Activated naive CD8-positive, alpha-beta T cell (primary cell): ENCODE measurements around the gene DUSP6.

Experiments
- H3K27ac Mint-ChIP-seq: one replicate; pipeline ENCODE4 v1.8.0; 2021; ENCODE audit warnings: mixed read lengths
- H3K27me3 Mint-ChIP-seq: one replicate; pipeline ENCODE4 v1.8.0; 2021; ENCODE audit warnings: mixed read lengths
- H3K36me3 Mint-ChIP-seq: one replicate; pipeline ENCODE4 v1.8.0; 2021; ENCODE audit warnings: mixed read lengths
- H3K4me1 Mint-ChIP-seq: one replicate; pipeline ENCODE4 v1.8.0; 2021; ENCODE audit warnings: low read depth, mixed read lengths
- H3K4me3 Mint-ChIP-seq: one replicate; pipeline ENCODE4 v1.8.0; 2021; ENCODE audit warnings: mild to moderate bottlenecking, mixed read lengths
- H3K9me3 Mint-ChIP-seq: one replicate; pipeline ENCODE4 v1.8.0; 2021; ENCODE audit warnings: low read depth, mixed read lengths

Gene DUSP6, protein sequence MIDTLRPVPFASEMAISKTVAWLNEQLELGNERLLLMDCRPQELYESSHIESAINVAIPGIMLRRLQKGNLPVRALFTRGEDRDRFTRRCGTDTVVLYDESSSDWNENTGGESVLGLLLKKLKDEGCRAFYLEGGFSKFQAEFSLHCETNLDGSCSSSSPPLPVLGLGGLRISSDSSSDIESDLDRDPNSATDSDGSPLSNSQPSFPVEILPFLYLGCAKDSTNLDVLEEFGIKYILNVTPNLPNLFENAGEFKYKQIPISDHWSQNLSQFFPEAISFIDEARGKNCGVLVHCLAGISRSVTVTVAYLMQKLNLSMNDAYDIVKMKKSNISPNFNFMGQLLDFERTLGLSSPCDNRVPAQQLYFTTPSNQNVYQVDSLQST

DNA sequence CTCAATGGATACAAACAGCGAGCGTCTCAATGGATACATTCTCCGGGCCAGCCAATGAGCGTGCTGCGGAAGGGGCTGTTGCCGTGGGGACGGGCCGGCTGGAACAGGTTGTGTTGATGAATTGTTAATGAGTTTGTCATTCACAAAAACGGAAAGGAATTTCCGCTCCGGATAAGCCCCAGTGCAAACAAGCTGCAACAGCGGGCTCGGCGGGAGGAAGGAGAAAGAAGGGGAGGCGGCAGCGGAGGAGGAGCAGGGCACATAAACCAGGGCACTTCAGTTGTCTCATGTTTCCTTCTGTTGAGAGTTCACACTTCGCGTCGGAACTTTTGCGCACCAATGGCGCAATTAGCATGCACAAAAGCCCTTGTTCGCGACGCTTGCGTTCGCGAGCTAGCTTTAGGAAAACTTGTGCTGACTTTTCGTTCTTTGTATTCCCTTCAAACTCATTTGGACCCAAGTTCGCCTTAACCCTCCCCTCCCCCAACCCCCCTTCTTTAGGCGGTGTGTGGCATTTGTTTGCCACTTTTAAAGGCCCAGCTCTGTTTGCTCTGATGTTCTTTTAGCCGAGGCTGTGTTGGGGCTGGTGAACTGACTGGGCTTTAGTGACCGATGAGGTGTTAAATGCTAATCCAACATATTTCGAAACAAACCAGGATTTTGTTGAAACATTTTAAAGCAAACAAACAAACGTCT lies at the start of gene DUSP6:
Gene DUSP6 (minus strand): TSS at position 10 of the 696 bp plus-strand sequence. CDS start 462 bp downstream, outside the sequence.
- Mint-ChIP-seq H3K4me1 (peaks cover 47% of the 10 kb centered on the region), H3K4me3 (peak within 1 kb of the TSS; percentile 95), H3K27me3 (peaks cover 2% of the 10 kb centered on the region), H3K36me3 (no peaks in the 10 kb centered on the region), H3K9me3 (no peaks in the 10 kb centered on the region), H3K27ac (peak within 1 kb of the TSS; percentile 89)

DNA sequence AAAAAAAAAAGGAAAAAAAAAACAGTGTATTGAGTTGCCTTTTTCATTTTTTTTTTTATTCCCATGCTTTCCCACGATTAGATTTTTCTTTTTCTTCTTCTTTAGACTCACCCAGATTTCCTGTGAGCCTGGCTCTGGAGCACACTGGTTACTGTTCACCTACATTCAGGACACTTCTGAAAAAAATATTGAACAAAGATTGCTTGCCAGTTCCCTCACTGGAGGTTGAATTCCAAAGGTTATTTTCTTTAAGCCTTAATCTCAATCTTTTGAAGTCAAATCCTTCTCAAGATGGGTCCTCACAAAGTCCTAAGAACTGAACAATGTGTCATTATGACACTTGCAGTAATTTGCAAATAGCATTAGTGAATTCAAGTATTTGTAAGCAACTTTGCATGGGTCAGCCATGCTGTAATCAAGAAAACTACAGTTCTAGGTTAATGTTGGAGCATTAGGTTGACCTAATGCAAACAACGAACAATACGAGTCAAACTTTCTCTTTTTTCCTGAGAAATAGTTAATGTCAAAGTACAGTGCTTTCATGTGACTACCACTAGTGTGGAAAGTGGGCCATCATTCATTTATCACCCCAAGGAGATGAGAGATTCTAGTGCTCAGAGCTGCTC lies 49.2 kb upstream of the DUSP6 start:
- Mint-ChIP-seq H3K4me1 (peaks cover 13% of the 10 kb centered on the region), H3K9me3 (peaks cover 3% of the 10 kb centered on the region), H3K4me3 (no peak overlapping the region), H3K36me3 (peaks cover 14% of the 10 kb centered on the region), H3K27ac (no peak overlapping the region), H3K27me3 (no peaks in the 10 kb centered on the region)

DNA sequence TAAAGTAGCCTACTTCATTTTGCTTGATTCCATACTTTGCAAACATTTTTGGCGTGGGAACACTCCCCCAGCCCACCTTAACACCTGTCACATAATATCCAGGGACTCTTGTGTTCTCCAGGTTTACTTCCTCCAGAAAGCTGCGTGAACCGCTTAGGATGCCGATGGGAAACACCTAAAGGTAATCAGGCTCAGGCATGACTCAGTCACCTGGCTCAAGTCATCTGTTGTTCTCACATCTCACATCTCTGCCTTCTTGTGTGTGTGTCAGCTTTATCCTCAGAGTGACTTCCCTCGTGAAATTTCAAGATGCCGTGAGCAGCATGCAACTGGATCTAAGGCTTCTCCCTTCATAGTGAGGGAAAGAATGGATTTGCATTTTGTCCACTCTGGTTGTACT lies 48.1 kb upstream of the DUSP6 start:
- H3K4me1 Mint-ChIP-seq = peaks cover 13% of the 10 kb centered on the region
- no peak overlapping the region for H3K27ac Mint-ChIP-seq
- H3K9me3 Mint-ChIP-seq = peaks cover 3% of the 10 kb centered on the region
- no peak overlapping the region for H3K4me3 Mint-ChIP-seq
- H3K27me3 Mint-ChIP-seq = no peaks in the 10 kb centered on the region
- peaks cover 14% of the 10 kb centered on the region for H3K36me3 Mint-ChIP-seq

DNA sequence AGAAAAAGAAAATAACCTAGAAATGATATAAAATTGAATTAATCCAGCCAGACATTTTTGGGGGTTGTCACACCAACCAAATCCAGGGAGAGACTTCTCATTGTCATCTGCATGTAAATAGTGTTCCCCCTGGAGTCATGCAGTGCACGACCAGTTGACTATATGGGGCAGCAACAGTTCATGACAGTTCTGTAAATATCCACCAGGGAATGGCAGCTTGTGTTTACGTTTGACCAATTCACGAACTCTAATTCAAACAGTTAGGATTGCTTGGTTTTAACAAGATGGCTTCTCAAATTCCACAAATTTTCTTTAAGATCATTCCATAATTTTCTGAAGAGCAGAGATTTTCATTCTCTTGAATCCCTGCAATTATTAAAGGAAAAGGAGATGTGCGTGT lies 43.4 kb upstream of the DUSP6 start:
- H3K4me1 Mint-ChIP-seq = peaks cover 15% of the 10 kb centered on the region

DNA sequence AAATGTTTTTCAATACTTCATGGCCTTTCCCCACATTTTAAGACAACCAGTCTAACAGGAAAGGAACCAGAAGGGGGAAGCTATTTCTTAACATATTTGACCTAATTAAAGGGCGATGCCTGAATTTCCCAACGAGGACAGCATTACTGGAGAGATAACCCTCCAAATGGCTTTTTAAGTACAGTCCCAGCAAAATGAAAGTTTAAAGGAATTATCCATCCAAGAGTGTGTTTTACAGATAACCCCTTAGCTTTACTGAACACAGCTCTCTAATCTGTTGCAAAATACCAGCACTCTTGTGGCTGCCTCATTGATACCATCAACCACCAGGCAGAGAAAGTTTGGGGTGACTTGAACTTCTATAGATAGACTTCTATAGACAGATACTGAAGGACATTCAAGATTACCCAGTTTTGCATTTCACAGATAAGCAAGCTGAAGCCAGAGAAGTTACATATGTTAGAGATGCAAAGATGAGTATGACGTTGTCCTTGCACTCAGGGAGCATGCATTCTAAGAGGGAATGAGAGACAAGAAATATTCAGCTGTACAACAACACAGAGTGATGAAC lies 41.3 kb upstream of the DUSP6 start:
- Mint-ChIP-seq H3K27ac (no peak overlapping the region), H3K4me3 (no peak overlapping the region), H3K27me3 (no peaks in the 10 kb centered on the region), H3K9me3 (no peaks in the 10 kb centered on the region), H3K36me3 (peaks cover 9% of the 10 kb centered on the region), H3K4me1 (peaks cover 25% of the 10 kb centered on the region)

More for the DNA sequence above, 43.4 kb upstream of the DUSP6 start:
- Mint-ChIP-seq H3K4me3 (no peak overlapping the region), H3K27me3 (no peaks in the 10 kb centered on the region), H3K27ac (no peak overlapping the region), H3K9me3 (no peaks in the 10 kb centered on the region), H3K36me3 (peaks cover 11% of the 10 kb centered on the region)

DNA sequence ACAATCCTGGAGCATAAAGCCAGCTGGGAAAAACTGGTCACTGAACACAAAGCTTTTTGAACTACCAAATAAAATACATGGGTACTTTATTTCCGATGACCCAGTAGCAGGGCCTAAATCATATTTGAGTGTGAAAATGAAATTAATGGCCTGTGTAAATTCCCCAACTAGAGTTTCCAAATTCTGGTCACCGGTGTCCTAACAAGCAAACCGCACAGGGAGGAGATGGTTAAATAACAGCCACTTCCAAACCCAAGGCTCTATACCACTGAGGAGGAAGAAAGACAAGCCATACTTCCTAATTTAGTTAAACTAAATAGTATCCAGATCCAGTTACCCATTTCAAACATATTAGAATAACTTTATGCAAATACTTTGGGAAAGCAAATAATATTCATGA lies 40.1 kb upstream of the DUSP6 start:
- Mint-ChIP-seq H3K27ac (no peak overlapping the region), H3K36me3 (peaks cover 7% of the 10 kb centered on the region), H3K27me3 (no peaks in the 10 kb centered on the region), H3K4me3 (no peak overlapping the region), H3K9me3 (no peaks in the 10 kb centered on the region), H3K4me1 (peaks cover 16% of the 10 kb centered on the region)

DNA sequence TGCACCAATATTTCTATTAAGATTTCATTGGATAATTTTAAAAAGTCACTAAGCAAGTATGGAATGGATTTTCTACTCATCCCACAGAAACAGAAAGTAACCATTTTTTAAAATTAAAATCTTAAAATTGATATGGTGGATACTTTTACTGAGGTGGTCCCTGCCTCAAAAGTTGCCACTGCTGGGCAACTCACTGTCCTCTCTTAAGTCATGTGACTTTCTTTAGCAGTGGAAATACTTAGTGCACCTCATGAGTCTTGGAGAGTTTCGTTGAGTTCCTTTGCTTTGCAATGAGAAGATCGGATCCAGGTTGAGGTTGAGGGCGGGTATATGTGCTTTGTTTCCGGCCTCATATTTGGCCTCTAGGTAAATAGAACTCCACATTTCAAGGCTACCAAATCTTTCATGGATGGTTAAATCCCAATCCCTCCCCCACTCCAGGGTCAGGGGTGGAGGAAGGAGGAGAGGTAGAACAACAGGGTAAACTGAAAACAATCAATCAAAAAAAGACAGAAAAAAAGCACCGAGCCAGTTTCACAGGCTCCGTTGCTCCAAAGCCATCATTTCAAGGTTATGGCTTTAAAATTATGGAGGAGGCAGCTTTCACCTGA lies 39.5 kb upstream of the DUSP6 start:
- H3K36me3 Mint-ChIP-seq = peaks cover 7% of the 10 kb centered on the region
- H3K4me1 Mint-ChIP-seq = peaks cover 15% of the 10 kb centered on the region
- no peaks in the 10 kb centered on the region for H3K9me3 Mint-ChIP-seq
- H3K27me3 Mint-ChIP-seq = no peaks in the 10 kb centered on the region
- no peak overlapping the region for H3K4me3 Mint-ChIP-seq
- H3K27ac Mint-ChIP-seq = no peak overlapping the region

DNA sequence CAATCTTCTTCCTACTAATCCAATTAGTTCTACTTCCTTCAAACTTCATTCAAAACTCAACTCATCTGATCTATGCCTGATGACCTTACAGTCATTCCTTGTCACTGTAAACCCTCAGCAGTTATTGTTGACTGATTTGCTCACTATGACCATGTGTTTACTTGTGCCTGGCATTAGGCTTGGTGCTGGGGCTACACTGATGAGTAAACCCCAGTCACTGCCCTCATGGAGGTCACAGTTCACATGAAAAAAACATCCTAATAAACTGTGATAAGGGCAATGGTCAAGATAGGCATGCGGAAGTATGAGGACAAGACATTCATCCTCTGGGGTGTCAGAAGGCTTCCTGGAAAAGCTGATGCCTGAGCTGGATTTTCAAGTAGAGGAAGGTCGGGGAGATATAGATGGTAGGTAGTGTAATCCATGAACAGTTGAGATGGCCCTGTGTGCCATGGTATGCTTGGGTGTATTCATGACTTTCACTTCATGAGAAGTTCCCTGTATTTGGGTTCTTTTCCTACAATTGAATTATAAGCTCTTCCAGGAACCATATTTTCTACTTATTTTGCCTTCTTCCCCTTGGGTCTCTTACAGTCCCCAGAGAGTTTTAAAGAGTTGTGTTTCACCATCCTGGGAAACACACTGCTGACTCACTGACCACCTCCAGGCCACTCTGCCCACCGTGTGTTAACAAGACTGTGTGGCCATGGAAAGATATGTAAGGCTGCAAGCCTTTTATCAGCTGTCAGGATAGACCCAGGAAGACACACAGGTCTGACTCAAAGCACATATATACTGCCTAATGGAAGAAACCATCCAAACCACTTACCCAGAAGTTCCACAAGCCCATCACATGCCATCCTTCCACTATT lies 38.7 kb upstream of the DUSP6 start:
- Mint-ChIP-seq H3K9me3 (no peaks in the 10 kb centered on the region), H3K4me1 (peaks cover 15% of the 10 kb centered on the region), H3K27ac (no peak overlapping the region), H3K36me3 (peaks cover 7% of the 10 kb centered on the region), H3K4me3 (no peak overlapping the region), H3K27me3 (no peaks in the 10 kb centered on the region)

DNA sequence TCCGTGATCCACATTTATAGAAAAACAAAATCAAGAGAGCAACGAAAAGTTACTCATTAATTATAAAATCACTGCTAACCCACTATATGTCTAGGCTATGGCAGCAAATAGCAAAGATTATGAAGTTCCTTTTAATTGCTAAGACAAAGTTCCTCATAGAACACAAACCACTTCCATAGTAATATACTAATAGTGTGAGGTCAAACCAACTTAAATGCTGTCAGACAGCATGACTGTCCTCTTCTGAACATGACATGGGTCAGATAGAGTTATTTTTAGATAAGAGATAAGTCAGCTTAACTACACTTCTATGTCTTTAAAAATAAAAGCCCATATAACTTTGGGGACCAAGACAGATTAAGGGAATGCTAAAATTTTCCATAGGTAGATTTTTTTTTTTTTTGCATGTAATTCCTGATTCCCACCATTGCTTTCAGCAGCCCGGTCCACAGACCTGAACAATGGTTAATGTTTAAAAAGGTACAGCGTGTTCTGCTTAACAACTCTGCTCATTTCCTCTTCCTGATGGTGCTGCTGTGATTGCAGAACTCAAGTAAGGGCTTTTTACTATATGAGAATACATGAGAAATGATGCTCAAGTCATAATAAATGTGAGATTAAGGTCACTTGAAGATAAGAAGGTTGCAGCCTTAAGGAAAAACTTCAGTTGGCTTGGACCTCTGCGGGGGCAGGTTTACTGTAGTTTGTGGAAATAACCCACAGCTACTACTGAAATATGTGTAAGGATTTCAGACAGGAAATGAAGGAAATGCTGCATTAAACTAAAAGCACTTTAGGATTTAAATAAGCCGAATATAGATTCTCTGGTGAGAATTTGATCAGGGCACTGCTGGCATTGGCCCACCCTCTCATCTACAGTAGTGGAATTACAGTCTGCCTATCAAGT lies 37.7 kb upstream of the DUSP6 start:
- H3K9me3 Mint-ChIP-seq = no peaks in the 10 kb centered on the region
- no peak overlapping the region for H3K27ac Mint-ChIP-seq
- peaks cover 15% of the 10 kb centered on the region for H3K4me1 Mint-ChIP-seq
- H3K36me3 Mint-ChIP-seq = peaks cover 7% of the 10 kb centered on the region
- H3K4me3 Mint-ChIP-seq = no peak overlapping the region
- H3K27me3 Mint-ChIP-seq = no peaks in the 10 kb centered on the region

DNA sequence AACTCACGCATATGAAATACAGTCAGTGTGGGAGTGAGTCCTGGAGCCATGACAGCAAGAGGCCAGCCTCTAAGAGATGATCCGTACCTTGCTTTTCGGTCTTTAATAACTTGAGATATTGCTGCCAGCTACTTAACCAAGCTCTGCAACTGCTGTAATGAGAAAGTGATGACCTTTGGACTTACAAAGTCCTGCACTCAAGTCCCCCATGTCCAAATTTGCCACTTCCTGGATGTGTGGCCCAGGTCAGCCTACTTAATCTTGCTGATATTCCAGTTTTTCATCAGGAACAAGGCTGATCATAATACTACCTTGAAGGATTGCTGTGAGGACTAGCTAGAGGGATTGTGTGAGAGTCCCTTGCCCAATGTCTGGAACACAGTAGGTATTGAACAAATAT lies 33.8 kb upstream of the DUSP6 start:
- peaks cover 15% of the 10 kb centered on the region for H3K4me1 Mint-ChIP-seq
- H3K4me3 Mint-ChIP-seq = no peak overlapping the region
- no peak overlapping the region for H3K27ac Mint-ChIP-seq
- peaks cover 2% of the 10 kb centered on the region for H3K36me3 Mint-ChIP-seq
- no peaks in the 10 kb centered on the region for H3K9me3 Mint-ChIP-seq
- no peaks in the 10 kb centered on the region for H3K27me3 Mint-ChIP-seq

DNA sequence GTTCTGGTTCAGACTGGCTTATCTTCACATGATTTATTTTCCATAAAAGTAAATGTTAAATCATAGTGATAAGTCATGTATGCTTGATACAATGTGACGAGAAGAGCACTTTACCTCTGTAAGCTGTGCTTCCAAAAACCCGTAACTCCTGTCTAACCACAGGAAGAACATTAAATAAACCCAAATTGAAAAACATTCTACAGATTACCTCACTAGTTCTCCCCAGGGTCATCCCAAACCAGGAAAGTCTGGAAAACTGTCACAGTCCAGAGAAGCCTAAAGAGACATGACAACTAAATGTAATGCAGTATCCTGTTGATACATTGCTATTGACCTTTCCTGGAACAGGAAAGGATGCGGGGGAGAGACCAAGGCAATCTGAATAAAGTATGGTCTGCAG lies 32.5 kb upstream of the DUSP6 start:
- Mint-ChIP-seq H3K27ac (no peak overlapping the region), H3K27me3 (no peaks in the 10 kb centered on the region), H3K4me3 (no peak overlapping the region), H3K4me1 (peaks cover 3% of the 10 kb centered on the region), H3K36me3 (no peaks in the 10 kb centered on the region), H3K9me3 (no peaks in the 10 kb centered on the region)

DNA sequence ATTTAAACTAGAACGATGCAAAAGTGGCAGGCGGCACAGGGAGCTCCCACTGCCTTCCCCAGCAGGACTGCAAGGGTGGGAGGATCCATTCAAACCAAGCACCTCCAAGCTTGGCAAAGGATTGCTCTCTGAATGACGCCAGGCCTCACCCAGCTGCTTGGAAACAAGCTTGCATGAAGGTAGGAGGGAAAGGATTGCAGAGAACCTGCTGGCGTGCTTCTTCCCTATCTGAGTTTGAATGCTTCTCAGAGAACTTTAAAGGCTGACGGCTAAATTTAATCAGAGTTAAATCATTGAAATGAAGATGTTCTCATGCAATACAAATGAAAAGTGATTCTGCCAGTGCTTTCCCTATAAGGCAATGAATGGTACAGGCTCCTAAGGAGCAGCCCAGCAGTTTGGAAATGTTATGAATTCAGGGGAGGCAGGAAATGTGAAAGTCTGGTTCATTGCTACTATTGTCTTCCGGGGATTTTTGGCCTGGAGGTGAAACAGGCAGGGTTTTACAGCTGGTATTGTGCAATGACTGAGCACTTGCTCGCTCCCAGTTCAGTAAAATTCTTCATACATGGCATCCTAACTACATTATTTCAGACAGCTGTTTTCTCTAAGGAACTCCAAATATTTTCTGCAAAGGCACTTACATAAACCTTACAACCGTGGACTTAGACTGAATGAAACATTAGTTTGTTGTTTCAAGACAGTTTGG lies 31.9 kb upstream of the DUSP6 start:
- Mint-ChIP-seq H3K27me3 (no peaks in the 10 kb centered on the region), H3K36me3 (no peaks in the 10 kb centered on the region), H3K4me3 (no peak overlapping the region), H3K9me3 (no peaks in the 10 kb centered on the region), H3K27ac (no peak overlapping the region), H3K4me1 (no peaks in the 10 kb centered on the region)
